HG03469 (cell line): ENCODE data around the gene VPS52.

Source experiments
- ATAC-seq: cut with Tn5 transposase; IDR thresholded peaks from one replicate; pipeline ENCODE4 v1.9.1; 2021; ENCODE audit warnings: mild to moderate bottlenecking, moderate library complexity, moderate number of reproducible peaks; ENCODE audit not compliant: unreplicated experiment

The VPS52 gene

GRCh38 chr6:33212857-33213165, 58.9 kb downstream of the VPS52 start:
- no peak for ATAC-seq

GRCh38 chr6:33211666-33212422, 59.8 kb downstream of the VPS52 start:
- no peak for ATAC-seq

- ATAC-seq, result no peak
These were observed 60.5 kb downstream of the VPS52 start for GRCh38 chr6:33211136-33211535.

GRCh38 chr6:33209856-33210255, 61.8 kb downstream of the VPS52 start:
- ATAC-seq, result no peak

GRCh38 chr6:33208091-33208967, 63.3 kb downstream of the VPS52 start, which contains the start of gene RING1:
TSS of gene RING1 (plus strand) at chr6:33208500. CDS start at chr6:33208823, 323 bp downstream.
- peak; percentile 42 for ATAC-seq

- ATAC-seq, result no peak
These were observed 64.1 kb downstream of the VPS52 start for GRCh38 chr6:33207552-33208090.

- ATAC-seq, result no peak
These were observed 64.7 kb downstream of the VPS52 start for GRCh38 chr6:33206864-33207551.

- ATAC-seq, result no peak
These were observed 65.4 kb downstream of the VPS52 start for GRCh38 chr6:33206027-33206863.

GRCh38 chr6:33205191-33206026, 66.3 kb downstream of the VPS52 start:
- ATAC-seq, result no peak

- ATAC-seq, result peak; percentile 29
These were observed 67.1 kb downstream of the VPS52 start, which contains the start of gene HSD17B8 for GRCh38 chr6:33204415-33205190. TSS of gene HSD17B8 (plus strand) at chr6:33204655. CDS start at chr6:33204669, 14 bp downstream.

- no peak for ATAC-seq
These were observed 67.6 kb downstream of the VPS52 start for GRCh38 chr6:33204165-33204414.

- ATAC-seq, result no peak
These were observed 68.1 kb downstream of the VPS52 start for GRCh38 chr6:33203443-33204164.

GRCh38 chr6:33202799-33203198, 68.9 kb downstream of the VPS52 start:
- no peak for ATAC-seq

GRCh38 chr6:33201935-33202334, 69.7 kb downstream of the VPS52 start:
- no peak for ATAC-seq

GRCh38 chr6:33201147-33201545, 70.5 kb downstream of the VPS52 start:
- peak; percentile 1 for ATAC-seq
